WTC11 (cell line): Measurements from ENCODE around the gene TAF8. TPM values are rescaled to one million over a fixed set of nuclear protein-coding genes. Genes with fewer than 3 reads are reported as not detected.

Experiments used
- ATAC-seq: fragments of 200-7000 bp; cut with Tn5 transposase; 2 replicates; pipeline ENCODE4 v1.10.0; 2021; ENCODE audit warnings: mild to moderate bottlenecking, moderate library complexity
- CTCF ChIA-PET: fragments of 300-600 bp; sonication (Branson Sonifier 250); formaldehyde crosslinking; loops from one replicate; lab custom pipeline; 2021; ENCODE audit warnings: antibody characterized with exemption; lab: Charles Lee
- POLR2A ChIA-PET: fragments of 350-600 bp; sonication (Branson Sonifier 250); formaldehyde crosslinking; loops from one replicate; lab custom pipeline; 2021; ENCODE audit warnings: antibody characterized with exemption; lab: Charles Lee
- DNase-seq: peaks from one replicate; pipeline ENCODE4 v3.0.0; 2021; ENCODE audit warnings: low spot score
- H3K27ac Mint-ChIP-seq: 2 replicates; pipeline ENCODE4 v1.8.0; 2021; ENCODE audit warnings: mixed read lengths
- H3K27me3 Mint-ChIP-seq: 2 replicates; pipeline ENCODE4 v1.8.0; 2021; ENCODE audit warnings: low read depth, mild to moderate bottlenecking, moderate library complexity, mixed read lengths
- H3K36me3 Mint-ChIP-seq: 2 replicates; pipeline ENCODE4 v1.8.0; 2021; ENCODE audit warnings: mixed read lengths
- H3K4me1 Mint-ChIP-seq: 2 replicates; pipeline ENCODE4 v1.8.0; 2022; ENCODE audit warnings: mixed read lengths
- H3K4me3 Mint-ChIP-seq: 2 replicates; pipeline ENCODE4 v1.8.0; 2021; ENCODE audit warnings: mild to moderate bottlenecking, moderate library complexity, mixed read lengths
- H3K9me3 Mint-ChIP-seq: 2 replicates; pipeline ENCODE4 v1.8.0; 2021; ENCODE audit warnings: mixed read lengths
- CREB1 ChIP-seq: sonication (generic); formaldehyde crosslinking; IDR thresholded peaks from 2 replicates; pipeline ENCODE4 v1.8.0; 2023; ENCODE audit warnings: mild to moderate bottlenecking, missing genetic modification reagents
- GTF2I ChIP-seq: fragments of 250-450 bp; sonication (Bioruptor Pico); conservative IDR thresholded peaks from 2 replicates; pipeline ENCODE4 v1.4.0; 2021; ENCODE audit warnings: mild to moderate bottlenecking
- HMGA2 ChIP-seq: fragments of 250-450 bp; sonication (Bioruptor Pico); IDR thresholded peaks from 2 replicates; pipeline ENCODE4 v1.4.0; 2021; ENCODE audit warnings: mild to moderate bottlenecking, moderate library complexity
- JUN ChIP-seq: sonication (generic); formaldehyde crosslinking; IDR thresholded peaks from 2 replicates; pipeline ENCODE4 v1.8.0; 2023; ENCODE audit warnings: mild to moderate bottlenecking, missing genetic modification reagents
- MXD4 ChIP-seq: fragments of 250-450 bp; sonication (Bioruptor Pico); IDR thresholded peaks from 2 replicates; pipeline ENCODE4 v1.8.0; 2021; ENCODE audit warnings: mild to moderate bottlenecking, moderate library complexity, borderline replicate concordance
- NR3C1 ChIP-seq: sonication (generic); formaldehyde crosslinking; conservative IDR thresholded peaks from 2 replicates; pipeline ENCODE4 v1.8.1; 2023; ENCODE audit warnings: low read depth, mild to moderate bottlenecking, missing genetic modification reagents
- RORB ChIP-seq: fragments of 250-450 bp; sonication (Bioruptor Pico); IDR thresholded peaks from 2 replicates; pipeline ENCODE4 v1.9.0; 2021; ENCODE audit warnings: mild to moderate bottlenecking
- SMAD3 ChIP-seq: sonication (generic); formaldehyde crosslinking; IDR thresholded peaks from 2 replicates; pipeline ENCODE4 v1.8.0; 2022; ENCODE audit warnings: missing genetic modification reagents, mild to moderate bottlenecking, borderline replicate concordance
- SOX15 ChIP-seq: fragments of 250-450 bp; sonication (Bioruptor Pico); IDR thresholded peaks from 2 replicates; pipeline ENCODE4 v1.9.0; 2021; ENCODE audit warnings: mild to moderate bottlenecking
- TEAD4 ChIP-seq: sonication (generic); formaldehyde crosslinking; IDR thresholded peaks from 2 replicates; pipeline ENCODE4 v1.8.0; 2022; ENCODE audit warnings: mild to moderate bottlenecking, missing genetic modification reagents
- TP53 ChIP-seq: sonication (generic); formaldehyde crosslinking; IDR thresholded peaks from 2 replicates; pipeline ENCODE4 v1.8.1; 2023; ENCODE audit warnings: mild to moderate bottlenecking, missing genetic modification reagents
- ZNF232 ChIP-seq: sonication (generic); formaldehyde crosslinking; IDR thresholded peaks from 2 replicates; pipeline ENCODE4 v1.8.0; 2022; ENCODE audit warnings: mild to moderate bottlenecking, missing genetic modification reagents
- ZNF396 ChIP-seq: fragments of 250-450 bp; sonication (Bioruptor Pico); IDR thresholded peaks from 2 replicates; pipeline ENCODE4 v1.8.0; 2021; ENCODE audit warnings: mild to moderate bottlenecking, moderate library complexity, borderline replicate concordance
- ZNF416 ChIP-seq: fragments of 250-450 bp; sonication (Bioruptor Pico); IDR thresholded peaks from 2 replicates; pipeline ENCODE4 v1.9.0; 2021; ENCODE audit warnings: mild to moderate bottlenecking, inconsistent platforms
- total RNA-seq: library from RNA; stranded (reverse); gene quantifications from 3 replicates; pipeline ENCODE4 v1.2.3, GENCODE V29; 2021
- TF ChIP-seq, protein P1 (sequence below): sonication (generic); formaldehyde crosslinking; IDR thresholded peaks from 2 replicates; pipeline ENCODE4 v1.8.0; 2022; ENCODE audit warnings: missing genetic modification reagents
- TF ChIP-seq, protein P2 (sequence below): sonication (generic); formaldehyde crosslinking; IDR thresholded peaks from 2 replicates; pipeline ENCODE4 v1.8.0; 2022; ENCODE audit warnings: mild to moderate bottlenecking, missing genetic modification reagents
- TF ChIP-seq, protein P3 (sequence below): sonication (generic); formaldehyde crosslinking; IDR thresholded peaks from 2 replicates; pipeline ENCODE4 v1.8.0; 2022; ENCODE audit warnings: mild to moderate bottlenecking, missing genetic modification reagents
- TF ChIP-seq, protein P4 (sequence below): sonication (generic); formaldehyde crosslinking; IDR thresholded peaks from 2 replicates; pipeline ENCODE4 v1.8.0; 2022; ENCODE audit warnings: mild to moderate bottlenecking, missing genetic modification reagents
- TF ChIP-seq, protein P5 (sequence below): sonication (generic); formaldehyde crosslinking; IDR thresholded peaks from 2 replicates; pipeline ENCODE4 v1.8.1; 2023; ENCODE audit warnings: mild to moderate bottlenecking, missing genetic modification reagents
- TF ChIP-seq, protein P6 (sequence below): sonication (generic); formaldehyde crosslinking; conservative IDR thresholded peaks from 2 replicates; pipeline ENCODE4 v1.8.1; 2023; ENCODE audit warnings: mild to moderate bottlenecking, low read depth, missing genetic modification reagents, moderate library complexity

Gene TAF8
- total RNA-seq, 1 experiment from 2014 or later: 31.0 TPM

DNA sequence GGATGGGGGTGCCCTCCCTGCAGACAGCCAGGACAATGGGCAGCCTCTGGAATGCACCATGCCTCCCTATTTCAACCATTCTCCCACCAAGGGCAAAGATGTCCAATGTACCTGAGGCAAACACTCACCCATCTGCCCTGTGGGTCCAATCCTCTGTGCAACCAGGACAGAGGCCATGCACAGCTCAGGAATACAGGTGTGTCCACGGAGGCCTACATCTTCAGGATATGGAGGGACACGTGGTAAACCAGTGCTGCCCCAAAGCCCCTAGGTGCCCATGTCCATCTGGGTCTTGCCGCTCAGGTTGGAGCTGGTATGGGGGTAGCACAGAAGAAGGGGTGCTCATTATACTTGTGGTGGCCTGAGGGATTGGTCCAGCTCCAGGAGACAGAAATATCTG is 20.4 kb upstream of the TAF8 start (continued):
- TF ChIP-seq MXD4 (no peak), TP53 (CRISPR knock-in tag) (no peak), SOX15 (CRISPR knock-in tag) (no peak), CREB1 (CRISPR knock-in tag) (no peak)

DNA sequence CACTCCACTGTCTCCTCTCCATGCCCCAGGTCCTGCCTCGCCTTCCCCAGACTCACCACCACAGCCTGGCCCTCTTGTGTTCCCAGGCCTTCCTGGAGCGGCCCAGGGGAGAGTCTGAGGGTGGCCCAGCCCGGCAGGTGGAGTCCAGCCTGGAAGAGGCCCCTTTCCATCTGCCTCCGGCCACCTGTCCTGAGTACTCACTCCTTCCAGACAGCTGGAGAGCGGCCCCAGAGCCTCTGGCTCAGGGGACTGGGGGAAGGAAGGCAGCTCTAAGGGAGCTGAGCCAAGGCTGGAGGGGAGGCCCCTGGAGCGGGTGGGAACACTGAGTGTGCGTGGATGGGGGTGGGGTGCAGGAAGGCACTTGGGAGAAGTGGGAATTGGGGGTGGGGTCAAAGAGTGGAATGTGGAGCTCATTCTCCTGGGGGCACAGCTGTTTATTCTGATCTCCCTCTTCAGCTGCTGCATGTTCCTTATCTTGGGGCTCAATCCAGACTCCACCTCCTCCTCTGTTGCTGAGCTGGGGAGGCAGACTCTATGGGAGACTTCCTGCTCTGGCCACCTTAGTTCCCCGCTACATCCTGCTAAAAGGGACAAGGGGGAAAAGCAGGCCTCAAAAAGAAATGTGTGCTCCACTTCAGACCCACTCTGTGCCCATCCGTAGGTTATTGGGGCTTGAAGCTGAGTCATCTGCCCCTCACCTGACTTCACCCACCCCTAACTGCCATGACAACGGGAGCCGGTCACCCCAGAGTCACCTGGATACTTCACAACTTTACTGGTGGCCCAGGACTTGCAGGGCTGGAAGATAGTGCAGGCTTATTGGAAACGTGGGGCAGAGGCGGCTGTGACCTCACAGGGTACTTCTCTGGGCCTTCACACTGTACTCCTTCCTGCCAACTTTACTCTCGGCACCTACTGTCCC is 19.5 kb upstream of the TAF8 start:
- H3K4me1 Mint-ChIP-seq: peaks cover 12% of the 10 kb centered on the region
- H3K27me3 Mint-ChIP-seq: peaks cover 5% of the 10 kb centered on the region; the same call in 1 of the 2 replicates
- no peak overlapping the region for H3K4me3 Mint-ChIP-seq
- H3K9me3 Mint-ChIP-seq: no peaks in the 10 kb centered on the region
- DNase-seq (peak; percentile 24), ATAC-seq (peak; percentile 76)
- CTCF ChIA-PET: interaction anchor here (0.6 to 3.2 kb wide), 7 partner anchors 13 to 244 kb away, joined by 3 to 13 read pairs (median 4); partner anchors contain the start of genes BYSL and MED20
- POLR2A ChIA-PET: interaction anchor here (0.7 kb wide), 1 partner anchor 88 kb away, joined by 4 read pairs; no protein-coding TSS in a partner anchor
- TF ChIP-seq, protein P1, sequence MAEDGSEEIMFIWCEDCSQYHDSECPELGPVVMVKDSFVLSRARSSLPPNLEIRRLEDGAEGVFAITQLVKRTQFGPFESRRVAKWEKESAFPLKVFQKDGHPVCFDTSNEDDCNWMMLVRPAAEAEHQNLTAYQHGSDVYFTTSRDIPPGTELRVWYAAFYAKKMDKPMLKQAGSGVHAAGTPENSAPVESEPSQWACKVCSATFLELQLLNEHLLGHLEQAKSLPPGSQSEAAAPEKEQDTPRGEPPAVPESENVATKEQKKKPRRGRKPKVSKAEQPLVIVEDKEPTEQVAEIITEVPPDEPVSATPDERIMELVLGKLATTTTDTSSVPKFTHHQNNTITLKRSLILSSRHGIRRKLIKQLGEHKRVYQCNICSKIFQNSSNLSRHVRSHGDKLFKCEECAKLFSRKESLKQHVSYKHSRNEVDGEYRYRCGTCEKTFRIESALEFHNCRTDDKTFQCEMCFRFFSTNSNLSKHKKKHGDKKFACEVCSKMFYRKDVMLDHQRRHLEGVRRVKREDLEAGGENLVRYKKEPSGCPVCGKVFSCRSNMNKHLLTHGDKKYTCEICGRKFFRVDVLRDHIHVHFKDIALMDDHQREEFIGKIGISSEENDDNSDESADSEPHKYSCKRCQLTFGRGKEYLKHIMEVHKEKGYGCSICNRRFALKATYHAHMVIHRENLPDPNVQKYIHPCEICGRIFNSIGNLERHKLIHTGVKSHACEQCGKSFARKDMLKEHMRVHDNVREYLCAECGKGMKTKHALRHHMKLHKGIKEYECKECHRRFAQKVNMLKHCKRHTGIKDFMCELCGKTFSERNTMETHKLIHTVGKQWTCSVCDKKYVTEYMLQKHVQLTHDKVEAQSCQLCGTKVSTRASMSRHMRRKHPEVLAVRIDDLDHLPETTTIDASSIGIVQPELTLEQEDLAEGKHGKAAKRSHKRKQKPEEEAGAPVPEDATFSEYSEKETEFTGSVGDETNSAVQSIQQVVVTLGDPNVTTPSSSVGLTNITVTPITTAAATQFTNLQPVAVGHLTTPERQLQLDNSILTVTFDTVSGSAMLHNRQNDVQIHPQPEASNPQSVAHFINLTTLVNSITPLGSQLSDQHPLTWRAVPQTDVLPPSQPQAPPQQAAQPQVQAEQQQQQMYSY (CRISPR knock-in tag): no peak
- no peak for TF ChIP-seq GTF2I
- TF ChIP-seq, protein P2, sequence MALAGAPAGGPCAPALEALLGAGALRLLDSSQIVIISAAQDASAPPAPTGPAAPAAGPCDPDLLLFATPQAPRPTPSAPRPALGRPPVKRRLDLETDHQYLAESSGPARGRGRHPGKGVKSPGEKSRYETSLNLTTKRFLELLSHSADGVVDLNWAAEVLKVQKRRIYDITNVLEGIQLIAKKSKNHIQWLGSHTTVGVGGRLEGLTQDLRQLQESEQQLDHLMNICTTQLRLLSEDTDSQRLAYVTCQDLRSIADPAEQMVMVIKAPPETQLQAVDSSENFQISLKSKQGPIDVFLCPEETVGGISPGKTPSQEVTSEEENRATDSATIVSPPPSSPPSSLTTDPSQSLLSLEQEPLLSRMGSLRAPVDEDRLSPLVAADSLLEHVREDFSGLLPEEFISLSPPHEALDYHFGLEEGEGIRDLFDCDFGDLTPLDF (CRISPR knock-in tag): no peak
- H3K27ac Mint-ChIP-seq: no peak overlapping the region
- no peaks in the 10 kb centered on the region for H3K36me3 Mint-ChIP-seq

DNA sequence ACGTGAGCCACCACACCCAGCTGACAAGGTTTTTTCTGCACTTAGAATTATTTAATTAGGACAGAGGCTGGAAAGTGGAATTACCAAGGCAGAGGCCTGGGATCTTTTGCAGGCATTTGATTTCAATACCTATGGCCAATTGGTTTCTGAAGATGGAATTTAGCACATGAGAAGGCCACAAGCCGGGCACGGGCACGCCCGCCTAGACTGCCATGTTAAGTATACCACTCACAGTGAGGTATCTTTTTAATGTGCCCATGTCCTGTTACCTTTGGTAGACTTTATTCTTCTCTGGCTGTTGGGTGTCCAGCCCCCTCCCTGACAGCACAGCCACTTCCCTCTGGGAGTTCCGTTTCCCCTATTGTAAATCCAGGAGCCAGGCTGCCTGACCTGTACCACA is 18.0 kb upstream of the TAF8 start:
- Mint-ChIP-seq H3K9me3 (no peaks in the 10 kb centered on the region), H3K27ac (0 out of 2 replicates have a peak overlapping the region, but pooled peaks have one; percentile 10), H3K27me3 (no peaks in the 10 kb centered on the region; the same call in 1 of the 2 replicates), H3K36me3 (no peaks in the 10 kb centered on the region), H3K4me3 (no peak overlapping the region), H3K4me1 (peaks cover 12% of the 10 kb centered on the region)
- CTCF ChIA-PET: interaction anchor here (0.7 to 3.2 kb wide), 3 partner anchors 9 to 111 kb away, joined by 3 to 13 read pairs (median 4); partner anchors contain the start of genes BYSL and MED20
- ATAC-seq (no peak), DNase-seq (no peak)
- POLR2A ChIA-PET: no interaction called here
- TF ChIP-seq ZNF232 (no peak), SMAD3 (CRISPR knock-in tag) (no peak), NR3C1 (no peak), RORB (CRISPR knock-in tag) (no peak), TEAD4 (CRISPR knock-in tag) (no peak), JUN (CRISPR knock-in tag) (no peak), HMGA2 (CRISPR knock-in tag) (no peak), ZNF396 (CRISPR knock-in tag) (no peak), ZNF416 (no peak)
- TF ChIP-seq, protein P3, sequence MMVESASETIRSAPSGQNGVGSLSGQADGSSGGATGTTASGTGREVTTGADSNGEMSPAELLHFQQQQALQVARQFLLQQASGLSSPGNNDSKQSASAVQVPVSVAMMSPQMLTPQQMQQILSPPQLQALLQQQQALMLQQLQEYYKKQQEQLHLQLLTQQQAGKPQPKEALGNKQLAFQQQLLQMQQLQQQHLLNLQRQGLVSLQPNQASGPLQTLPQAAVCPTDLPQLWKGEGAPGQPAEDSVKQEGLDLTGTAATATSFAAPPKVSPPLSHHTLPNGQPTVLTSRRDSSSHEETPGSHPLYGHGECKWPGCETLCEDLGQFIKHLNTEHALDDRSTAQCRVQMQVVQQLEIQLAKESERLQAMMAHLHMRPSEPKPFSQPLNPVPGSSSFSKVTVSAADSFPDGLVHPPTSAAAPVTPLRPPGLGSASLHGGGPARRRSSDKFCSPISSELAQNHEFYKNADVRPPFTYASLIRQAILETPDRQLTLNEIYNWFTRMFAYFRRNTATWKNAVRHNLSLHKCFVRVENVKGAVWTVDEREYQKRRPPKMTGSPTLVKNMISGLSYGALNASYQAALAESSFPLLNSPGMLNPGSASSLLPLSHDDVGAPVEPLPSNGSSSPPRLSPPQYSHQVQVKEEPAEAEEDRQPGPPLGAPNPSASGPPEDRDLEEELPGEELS (CRISPR knock-in tag): no peak
- TF ChIP-seq, protein P4, sequence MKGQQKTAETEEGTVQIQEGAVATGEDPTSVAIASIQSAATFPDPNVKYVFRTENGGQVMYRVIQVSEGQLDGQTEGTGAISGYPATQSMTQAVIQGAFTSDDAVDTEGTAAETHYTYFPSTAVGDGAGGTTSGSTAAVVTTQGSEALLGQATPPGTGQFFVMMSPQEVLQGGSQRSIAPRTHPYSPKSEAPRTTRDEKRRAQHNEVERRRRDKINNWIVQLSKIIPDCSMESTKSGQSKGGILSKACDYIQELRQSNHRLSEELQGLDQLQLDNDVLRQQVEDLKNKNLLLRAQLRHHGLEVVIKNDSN (CRISPR knock-in tag): no peak
- TF ChIP-seq, protein P5, sequence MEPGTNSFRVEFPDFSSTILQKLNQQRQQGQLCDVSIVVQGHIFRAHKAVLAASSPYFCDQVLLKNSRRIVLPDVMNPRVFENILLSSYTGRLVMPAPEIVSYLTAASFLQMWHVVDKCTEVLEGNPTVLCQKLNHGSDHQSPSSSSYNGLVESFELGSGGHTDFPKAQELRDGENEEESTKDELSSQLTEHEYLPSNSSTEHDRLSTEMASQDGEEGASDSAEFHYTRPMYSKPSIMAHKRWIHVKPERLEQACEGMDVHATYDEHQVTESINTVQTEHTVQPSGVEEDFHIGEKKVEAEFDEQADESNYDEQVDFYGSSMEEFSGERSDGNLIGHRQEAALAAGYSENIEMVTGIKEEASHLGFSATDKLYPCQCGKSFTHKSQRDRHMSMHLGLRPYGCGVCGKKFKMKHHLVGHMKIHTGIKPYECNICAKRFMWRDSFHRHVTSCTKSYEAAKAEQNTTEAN (CRISPR knock-in tag): no peak
- TF ChIP-seq, protein P6, sequence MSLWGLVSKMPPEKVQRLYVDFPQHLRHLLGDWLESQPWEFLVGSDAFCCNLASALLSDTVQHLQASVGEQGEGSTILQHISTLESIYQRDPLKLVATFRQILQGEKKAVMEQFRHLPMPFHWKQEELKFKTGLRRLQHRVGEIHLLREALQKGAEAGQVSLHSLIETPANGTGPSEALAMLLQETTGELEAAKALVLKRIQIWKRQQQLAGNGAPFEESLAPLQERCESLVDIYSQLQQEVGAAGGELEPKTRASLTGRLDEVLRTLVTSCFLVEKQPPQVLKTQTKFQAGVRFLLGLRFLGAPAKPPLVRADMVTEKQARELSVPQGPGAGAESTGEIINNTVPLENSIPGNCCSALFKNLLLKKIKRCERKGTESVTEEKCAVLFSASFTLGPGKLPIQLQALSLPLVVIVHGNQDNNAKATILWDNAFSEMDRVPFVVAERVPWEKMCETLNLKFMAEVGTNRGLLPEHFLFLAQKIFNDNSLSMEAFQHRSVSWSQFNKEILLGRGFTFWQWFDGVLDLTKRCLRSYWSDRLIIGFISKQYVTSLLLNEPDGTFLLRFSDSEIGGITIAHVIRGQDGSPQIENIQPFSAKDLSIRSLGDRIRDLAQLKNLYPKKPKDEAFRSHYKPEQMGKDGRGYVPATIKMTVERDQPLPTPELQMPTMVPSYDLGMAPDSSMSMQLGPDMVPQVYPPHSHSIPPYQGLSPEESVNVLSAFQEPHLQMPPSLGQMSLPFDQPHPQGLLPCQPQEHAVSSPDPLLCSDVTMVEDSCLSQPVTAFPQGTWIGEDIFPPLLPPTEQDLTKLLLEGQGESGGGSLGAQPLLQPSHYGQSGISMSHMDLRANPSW (CRISPR knock-in tag): no peak
